ENCODE measurements around the gene FAM120AOS.

The FAM120AOS gene

GRCh38 chr9:93464876-93465275 is 11.5 kb upstream of the FAM120AOS start:
- in situ Hi-C loops (cut with HindIII; ENCODE audit: low sequenced_read_pairs) = no loop called here
- H3K4me3 ChIP-seq (ENCODE audit: low read depth, low read length) = no peak overlapping the region
- no peak for TF ChIP-seq CTCF (IDR thresholded peaks at IDR 0.05; ENCODE audit: low read depth, low read length)
- no peak for DNase-seq (ENCODE audit: low read depth, low spot score)

- no peak overlapping the region for H3K4me3 ChIP-seq (ENCODE audit: low read depth, low read length)
- no peak for DNase-seq (ENCODE audit: low read depth, low spot score)
- in situ Hi-C loops (cut with HindIII; ENCODE audit: low sequenced_read_pairs) = no loop called here
- no peak for TF ChIP-seq CTCF (IDR thresholded peaks at IDR 0.05; ENCODE audit: low read depth, low read length)
Observed at GRCh38 chr9:93464395-93464794, 11.0 kb upstream of the FAM120AOS start.

DNA sequence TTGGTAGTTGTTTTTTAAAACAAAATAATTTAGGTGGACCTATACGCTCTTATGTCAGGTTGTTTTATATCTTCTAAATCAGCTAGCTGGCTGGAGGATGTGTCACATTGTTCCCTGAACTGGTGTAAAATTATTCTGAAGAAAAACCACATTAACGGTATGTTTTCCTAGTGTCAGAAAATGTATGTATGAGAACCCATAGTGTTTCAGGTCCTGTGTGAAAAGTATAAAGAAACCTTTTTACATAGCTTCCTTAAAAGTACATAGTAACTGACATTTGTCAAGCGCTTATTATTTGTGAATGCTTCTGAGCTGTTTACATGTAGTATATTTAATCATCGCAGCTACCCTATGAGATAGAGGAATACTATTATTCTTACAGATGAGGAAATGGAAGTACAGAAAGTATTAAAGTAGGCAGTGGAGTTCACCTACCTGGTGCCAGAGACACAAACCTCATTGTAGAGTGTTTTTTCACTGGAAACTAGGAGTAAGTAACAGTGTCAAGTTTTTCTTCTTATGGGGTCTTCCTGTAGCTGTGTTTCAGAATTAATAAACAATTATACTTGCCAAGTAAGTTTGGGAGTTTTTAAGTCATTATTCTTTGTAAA is 10.4 kb upstream of the FAM120AOS start:
- TF ChIP-seq CTCF (IDR thresholded peaks at IDR 0.05; ENCODE audit: low read depth, low read length) = no peak
- DNase-seq (ENCODE audit: low read depth, low spot score) = no peak
- no peak overlapping the region for H3K4me3 ChIP-seq (ENCODE audit: low read depth, low read length)
- in situ Hi-C loops (cut with HindIII; ENCODE audit: low sequenced_read_pairs) = no loop called here

- in situ Hi-C loops (cut with HindIII; ENCODE audit: low sequenced_read_pairs) = no loop called here
Observed at GRCh38 chr9:93461821-93462220, 8.4 kb upstream of the FAM120AOS start.

GRCh38 chr9:93461414-93461743 is 8.0 kb upstream of the FAM120AOS start:
- in situ Hi-C loops (cut with HindIII; ENCODE audit: low sequenced_read_pairs) = no loop called here
- no peak overlapping the region for H3K4me3 ChIP-seq (ENCODE audit: low read depth, low read length)
- no peak for DNase-seq (ENCODE audit: low read depth, low spot score)
- no peak for TF ChIP-seq CTCF (IDR thresholded peaks at IDR 0.05; ENCODE audit: low read depth, low read length)

More at GRCh38 chr9:93461821-93462220, 8.4 kb upstream of the FAM120AOS start:
- no peak for TF ChIP-seq CTCF (IDR thresholded peaks at IDR 0.05; ENCODE audit: low read depth, low read length)
- H3K4me3 ChIP-seq (ENCODE audit: low read depth, low read length) = no peak overlapping the region
- no peak for DNase-seq (ENCODE audit: low read depth, low spot score)

DNA sequence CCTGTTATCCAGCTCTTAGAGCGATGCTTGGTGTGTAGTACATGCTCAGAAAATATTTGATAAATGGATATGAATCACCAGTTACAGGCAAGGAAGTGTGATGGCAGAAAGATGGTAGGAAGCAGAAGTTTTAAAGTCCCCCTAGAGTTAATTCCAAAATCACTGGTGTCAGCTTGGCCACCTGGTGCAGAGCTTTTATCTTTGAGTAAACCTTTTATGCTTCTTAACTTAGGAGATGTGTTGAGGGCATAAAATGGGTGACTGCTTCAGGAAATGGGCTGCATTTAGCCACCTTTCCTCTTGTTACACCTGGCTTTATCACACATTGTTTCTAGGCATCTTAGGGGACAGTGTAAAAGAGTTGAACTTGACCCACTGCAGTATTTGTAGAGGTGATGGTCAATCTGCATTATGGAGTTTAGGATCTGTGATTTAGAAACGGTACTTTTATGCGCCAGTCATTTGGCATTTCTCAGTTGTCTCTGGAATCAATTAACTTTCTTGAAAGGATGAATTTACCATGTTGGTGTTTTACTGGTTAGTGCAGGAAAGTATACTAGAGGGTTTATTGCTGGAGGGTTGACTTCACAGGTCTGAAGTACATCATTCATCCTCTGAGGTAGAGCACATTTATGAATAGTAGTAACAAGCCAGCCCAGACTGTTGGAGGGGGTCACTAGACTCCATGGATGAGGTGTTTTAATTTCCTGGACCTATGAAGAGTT is 7.5 kb upstream of the FAM120AOS start:
- DNase-seq (ENCODE audit: low read depth, low spot score) = no peak
- no peak overlapping the region for H3K4me3 ChIP-seq (ENCODE audit: low read depth, low read length)
- in situ Hi-C loops (cut with HindIII; ENCODE audit: low sequenced_read_pairs) = no loop called here
- TF ChIP-seq CTCF (IDR thresholded peaks at IDR 0.05; ENCODE audit: low read depth, low read length) = no peak

Measured in astrocyte of the spinal cord (primary cell).